HG03095 (cell line): Measurements from ENCODE around the gene PID1.

Source experiments
- ATAC-seq: cut with Tn5 transposase; IDR thresholded peaks from one replicate; pipeline ENCODE4 v1.9.1; 2021; ENCODE audit warnings: moderate library complexity; ENCODE audit not compliant: unreplicated experiment

Gene PID1

DNA sequence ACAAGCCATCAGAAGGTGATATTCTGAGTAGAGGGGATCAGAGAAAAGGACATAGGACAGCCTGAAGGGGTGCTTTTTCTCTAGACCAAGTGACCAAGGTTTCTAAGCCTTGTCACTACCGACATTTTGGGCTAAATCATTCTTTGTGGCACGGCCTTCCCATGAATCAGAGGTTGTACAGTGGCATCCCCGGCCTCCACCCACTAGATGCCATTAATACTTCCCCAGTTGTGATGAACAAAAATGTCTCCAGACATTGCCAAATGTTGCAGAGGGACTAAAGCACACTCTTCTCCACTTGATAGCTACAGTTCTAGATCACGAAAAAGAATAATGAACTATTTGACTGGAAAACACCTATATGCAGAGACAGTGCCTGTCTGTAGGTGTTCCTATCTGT lies 143.6 kb downstream of the PID1 start:
- ATAC-seq: no peak

DNA sequence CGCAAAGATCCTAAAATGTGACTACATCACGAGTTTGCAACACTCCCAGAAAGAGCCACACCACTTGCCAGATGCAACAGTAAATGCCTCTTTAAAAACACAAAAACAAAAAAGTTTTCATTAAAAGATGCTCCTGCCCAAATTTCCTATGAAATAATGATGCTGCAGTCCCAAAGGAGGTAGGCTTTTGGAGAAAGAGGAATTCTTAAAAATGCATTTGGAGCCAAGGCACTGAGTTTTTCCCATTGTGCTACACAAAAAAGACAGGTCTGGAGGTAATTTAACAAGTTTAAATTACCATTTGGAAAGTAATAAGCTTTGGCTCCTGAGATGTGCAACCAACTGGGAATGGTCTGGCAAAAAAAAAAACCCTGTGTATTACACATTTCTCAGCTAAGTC lies 145.0 kb downstream of the PID1 start:
- no peak for ATAC-seq

DNA sequence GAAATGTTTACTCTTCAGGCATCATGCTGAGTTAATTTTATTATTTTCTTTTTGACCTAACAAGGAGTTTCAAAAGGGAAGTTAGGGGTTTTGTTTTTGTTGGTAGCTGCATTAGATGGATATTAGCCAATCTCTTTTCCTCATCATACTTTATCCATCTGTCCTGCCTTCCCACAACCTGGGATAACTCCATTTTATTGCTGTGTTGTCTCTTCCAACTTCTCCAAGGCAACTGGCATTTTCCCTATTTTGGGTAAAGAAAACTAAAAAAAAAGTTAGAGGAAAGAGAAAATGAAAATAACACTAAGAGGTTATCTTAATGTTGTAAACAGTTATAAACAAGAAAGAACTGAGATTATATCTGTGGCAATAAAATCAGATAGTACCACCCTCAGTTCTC lies 147.0 kb downstream of the PID1 start:
- ATAC-seq: no peak

DNA sequence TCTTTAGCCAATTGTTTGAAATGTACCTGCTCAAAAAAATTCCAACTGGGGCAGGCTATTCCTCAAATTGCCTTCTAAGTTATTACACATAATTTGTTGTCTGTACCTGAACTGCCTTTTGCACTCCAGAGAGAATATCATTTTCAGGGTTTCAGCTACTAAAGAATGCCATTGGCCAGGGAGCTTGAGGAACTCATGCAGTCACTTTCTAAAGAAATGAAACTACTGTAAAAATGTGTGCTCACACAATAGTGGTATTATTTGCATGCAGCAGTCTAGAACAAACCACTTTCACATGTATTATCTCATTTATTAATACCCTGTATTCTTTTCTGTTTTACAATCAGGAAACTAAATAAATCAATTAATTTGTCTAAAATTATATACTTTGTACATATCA lies 152.2 kb downstream of the PID1 start:
- peak; percentile 84 for ATAC-seq

DNA sequence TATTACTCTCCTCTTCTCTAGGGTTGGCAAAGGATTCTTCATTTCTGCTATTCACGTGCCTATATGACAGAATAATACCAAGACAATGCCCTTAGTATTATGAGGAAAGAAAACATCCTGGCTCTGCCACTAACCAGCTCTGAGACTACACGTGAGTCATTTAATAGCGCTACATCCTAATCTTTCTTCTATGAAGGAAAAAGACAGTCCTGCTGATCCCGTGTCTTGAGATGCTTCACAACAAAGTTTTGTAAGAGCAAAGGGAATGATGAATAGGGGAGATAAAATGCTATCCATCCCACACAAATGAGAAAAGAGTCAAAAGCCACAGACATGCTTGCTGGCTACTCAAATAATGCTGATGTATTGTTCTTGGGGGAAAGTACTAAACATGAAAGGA lies 152.8 kb downstream of the PID1 start:
- ATAC-seq: no peak

DNA sequence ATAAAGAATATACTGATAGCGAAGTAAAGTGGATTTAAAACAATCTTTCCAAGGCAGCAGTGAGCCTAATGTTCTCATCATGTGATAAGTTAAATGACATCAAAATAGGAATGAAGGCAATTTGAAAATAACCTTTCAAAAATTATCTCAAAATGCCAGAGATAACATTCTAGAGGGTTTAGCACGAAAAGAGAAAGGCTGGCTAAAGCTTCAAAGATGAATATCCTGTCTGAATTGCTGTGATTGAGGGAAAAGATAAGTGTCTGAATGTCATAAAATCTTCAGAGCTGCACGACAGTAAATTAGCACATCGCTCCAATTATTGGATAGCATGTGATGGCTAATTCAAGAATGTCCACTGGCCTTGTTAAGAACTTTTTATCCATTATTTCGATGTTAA lies 159.3 kb downstream of the PID1 start:
- no peak for ATAC-seq

DNA sequence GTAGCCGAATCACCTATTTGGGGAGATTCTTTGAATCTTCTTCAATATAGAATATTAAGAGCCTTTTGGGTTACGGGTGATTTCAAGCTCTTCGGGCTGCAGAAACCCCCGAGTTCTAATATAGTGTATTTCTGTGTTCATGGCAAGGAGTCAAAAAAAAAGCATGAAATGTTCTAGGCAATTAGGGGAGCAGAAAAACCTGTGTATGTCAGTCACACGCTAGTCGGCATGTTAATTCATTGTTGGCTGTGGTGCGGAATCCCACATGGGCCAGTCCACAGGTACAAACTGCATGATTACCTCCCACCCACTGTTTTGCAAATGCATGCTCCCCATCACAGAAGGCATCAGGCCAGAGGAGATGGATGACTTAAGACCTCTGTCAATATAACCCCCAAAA lies 161.9 kb downstream of the PID1 start:
- ATAC-seq: no peak

DNA sequence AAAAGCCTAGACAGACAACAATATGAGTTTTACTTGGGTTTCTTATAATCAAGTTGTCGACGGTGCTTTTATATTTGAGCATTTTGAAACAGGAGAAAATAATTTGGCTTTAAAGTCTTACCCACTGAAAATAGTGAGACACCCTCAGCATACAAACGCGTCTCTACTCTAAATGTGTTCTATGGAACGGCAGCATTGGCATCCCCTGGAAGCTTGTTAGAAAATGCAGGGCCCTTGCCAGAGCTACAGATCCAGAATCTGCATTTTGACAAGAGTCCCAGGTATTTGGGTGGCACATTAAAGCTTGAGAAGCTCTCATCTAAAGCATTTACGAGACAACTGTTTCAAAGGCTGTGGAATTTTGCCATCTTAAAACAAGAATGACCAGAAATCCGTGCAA lies 163.5 kb downstream of the PID1 start:
- ATAC-seq: no peak

DNA sequence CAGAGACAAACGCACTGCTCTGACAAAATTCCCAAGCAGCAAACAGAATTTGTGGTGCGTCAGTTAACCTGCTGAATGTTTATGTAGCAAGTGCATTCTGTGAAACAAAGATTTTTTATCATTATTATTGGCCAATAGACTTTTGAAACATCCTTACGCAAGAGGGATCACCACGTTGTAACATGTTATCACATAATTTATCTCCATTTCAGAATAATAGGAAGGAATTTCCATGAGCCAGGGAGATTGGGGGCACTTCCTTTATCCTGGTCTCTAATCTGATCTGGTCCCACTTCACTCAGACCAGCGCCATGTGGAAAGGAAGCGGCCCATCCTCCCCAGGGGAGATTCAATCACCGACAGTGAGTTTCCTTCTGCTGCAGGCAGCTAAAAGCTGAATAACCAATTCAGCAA lies 166.1 kb downstream of the PID1 start:
- no peak for ATAC-seq

DNA sequence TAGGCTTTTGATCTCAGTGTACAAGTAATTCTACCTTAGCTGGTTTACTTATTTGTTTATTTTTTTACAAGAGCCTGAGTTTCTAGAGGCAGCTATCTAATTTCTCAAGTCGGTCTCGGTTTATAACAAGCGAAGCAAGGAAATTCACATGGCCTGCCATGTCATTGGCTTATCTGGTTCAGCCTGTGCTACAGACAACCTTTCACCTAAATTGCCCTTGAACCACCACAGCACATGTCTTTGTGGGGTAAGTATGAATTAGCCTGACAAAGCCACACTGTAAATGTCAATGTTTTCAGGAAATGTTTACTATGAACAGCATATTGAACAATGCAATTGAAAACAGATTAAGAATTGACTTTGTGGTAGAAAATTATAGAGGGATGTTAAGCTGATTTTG lies 167.1 kb downstream of the PID1 start:
- no peak for ATAC-seq

DNA sequence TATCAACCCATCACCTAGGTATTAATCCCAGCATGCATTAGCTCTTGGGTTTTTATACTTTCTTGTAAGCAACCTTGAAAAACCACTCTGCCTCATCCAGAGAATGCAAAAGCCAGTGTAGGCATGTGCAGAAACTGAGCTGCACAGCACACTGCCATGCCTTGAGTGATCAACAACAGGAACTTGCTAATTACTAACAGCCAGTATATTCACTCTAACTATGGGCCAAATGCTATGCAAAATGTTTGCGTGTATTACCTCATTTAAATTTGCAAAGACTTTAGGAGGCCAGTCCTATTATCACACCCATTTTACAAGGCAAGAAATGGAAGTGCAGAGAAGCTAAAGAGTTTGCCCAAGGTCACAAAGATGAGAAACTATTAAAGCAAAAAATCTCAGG lies 169.8 kb downstream of the PID1 start:
- ATAC-seq: no peak

DNA sequence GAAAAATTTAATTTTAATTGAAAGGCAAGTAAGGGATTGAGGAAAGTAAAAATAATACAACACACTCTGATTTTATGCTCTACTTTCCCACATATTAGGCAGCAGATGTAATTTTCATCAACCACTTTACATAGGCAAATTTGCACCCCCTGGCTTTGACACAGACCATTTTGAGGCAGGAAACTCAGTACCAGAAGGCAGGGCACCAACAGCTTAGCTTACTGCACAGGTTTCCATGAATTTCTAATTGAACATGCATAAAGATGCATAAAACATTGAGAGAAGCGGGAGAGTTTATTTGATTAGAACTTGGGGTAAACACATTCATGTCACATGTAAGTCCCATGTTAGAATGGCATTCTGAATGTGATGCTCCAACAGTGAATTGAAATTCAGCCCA lies 171.9 kb downstream of the PID1 start:
- no peak for ATAC-seq

DNA sequence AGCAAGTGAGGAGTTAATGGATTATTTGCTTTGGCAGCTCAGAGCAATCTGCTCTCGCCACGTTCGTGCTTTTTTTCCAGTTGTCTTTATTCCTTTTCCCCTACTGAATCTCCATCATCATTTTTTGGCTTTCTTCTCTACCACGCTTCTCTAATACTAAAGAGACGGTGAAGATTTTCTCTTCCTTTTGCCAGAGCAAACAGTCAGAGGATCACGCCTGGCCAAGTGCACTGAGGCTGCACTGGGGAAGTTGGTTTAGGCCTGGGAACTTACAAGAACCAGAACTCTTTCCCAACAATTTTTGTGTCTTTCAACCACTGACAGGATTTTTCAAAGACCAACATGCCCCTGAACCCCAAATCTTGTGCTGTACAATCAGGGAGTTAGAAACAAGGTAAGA lies 172.3 kb downstream of the PID1 start:
- no peak for ATAC-seq

DNA sequence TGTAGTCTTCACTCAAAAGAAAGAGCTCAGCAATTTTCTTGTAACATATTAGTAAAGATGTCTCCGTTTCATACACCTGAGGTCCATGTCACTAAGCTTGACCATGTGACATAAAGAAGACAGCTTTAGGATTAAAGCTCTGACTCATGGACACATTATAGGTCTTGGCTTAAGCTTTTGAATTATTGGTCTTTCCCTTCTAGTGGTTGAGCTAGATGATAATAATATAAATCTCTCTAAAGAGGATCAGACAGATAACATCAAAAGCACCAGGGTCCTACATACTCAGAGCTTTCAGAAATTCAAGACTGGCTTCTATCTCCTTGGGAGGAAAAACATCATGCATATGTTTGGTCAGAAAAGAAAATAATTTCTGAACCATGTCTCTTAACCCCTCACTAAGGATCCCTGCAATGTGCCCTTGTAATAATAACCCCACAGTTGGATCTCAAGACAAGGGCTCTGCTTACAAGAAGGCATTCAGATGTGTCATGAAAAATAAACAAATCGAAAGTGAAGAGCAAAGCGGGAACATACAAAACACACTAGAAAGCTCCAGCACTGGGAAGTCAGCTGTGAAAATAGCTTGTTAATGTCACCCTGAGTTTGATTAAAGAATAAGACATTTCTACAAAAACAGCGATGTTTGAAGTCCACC lies 174.5 kb downstream of the PID1 start:
- ATAC-seq: no peak

DNA sequence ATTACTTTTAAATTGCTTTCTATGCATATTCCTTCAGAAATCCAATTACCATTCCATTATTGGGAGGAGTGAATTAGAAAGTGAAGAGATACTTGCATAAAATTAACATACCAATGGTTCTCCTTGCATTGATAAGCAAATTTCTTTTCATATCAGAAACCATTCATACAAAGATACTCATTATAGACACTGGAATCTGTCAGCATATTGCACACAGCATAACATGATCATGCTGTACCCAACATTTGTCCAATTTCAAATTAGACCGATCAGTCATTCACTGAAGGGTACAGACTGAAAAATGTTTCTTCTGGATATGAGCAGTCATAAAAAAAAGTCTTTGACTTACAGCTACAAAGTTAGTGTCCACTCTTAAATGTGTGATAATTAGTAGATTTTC lies 175.6 kb downstream of the PID1 start:
- no peak for ATAC-seq

DNA sequence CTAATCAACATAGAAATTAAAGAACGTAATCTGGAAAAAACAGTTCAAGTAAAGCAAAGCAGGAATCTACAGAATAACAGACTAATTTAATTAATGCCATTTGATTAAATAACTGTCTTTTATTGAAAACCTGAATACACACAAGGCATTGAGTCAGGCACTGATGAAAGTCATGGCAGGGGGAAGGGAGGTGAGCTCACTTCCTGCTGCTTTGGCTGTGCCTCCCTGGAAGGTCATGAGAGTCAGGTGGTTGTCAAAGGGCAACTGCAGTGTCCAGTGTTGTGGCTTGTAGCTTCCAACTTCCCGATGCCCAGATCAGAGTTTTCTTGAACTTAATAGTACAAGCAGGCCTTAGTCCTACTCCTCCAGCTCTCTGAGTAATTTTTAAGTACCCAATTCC lies 180.9 kb downstream of the PID1 start:
- ATAC-seq: no peak

DNA sequence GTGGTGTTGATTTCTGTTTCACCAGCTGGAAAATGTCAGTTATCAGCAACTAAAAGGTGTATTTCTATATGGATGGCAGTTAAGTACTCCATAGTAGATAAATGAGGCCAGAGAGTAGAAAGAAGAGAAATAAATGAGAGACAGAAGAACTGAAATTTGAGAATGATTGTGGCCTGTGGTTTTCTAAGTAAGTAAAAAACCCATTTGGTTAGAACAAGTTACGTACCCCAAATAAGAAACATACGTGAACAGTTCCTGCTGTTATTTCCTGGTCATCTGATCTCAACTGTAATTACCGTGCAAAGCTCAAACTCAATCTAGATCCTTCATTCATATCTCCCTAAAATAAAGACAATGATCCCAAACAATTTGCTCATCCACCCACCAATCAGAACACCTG lies 181.3 kb downstream of the PID1 start:
- no peak for ATAC-seq

DNA sequence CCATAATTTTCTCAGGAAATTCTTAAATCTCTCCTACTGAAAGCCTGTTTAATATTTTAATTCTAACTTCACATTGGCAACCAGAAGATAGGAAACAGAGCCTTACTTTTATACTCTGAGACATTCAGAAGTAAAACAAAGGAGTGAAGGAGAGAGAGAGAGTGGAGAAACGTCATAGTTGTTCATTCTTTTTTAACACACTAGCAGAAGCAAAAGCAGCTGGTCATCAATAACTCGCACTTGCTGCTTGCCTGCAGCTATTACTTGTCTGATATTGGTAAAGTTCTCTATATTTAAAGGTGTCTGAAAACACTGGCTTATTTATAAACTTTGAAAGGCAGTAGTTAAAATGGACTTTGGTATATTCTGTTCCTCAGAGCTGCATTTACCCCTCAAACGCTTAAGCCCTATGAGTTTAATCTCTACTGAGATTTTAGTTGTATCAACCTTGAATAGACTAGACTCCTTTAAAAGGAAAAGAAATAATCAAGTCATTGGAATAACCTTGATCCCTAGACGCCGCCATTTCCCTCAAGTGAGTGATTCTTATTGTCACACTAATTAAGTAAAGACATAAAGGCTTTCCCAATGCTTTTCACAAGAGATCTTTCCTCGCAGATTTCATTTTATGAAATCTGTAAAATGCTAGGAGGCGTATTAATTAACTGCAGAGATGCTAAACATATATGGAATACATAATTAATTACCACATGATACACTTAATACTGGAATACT lies 182.0 kb downstream of the PID1 start:
- ATAC-seq: no peak

DNA sequence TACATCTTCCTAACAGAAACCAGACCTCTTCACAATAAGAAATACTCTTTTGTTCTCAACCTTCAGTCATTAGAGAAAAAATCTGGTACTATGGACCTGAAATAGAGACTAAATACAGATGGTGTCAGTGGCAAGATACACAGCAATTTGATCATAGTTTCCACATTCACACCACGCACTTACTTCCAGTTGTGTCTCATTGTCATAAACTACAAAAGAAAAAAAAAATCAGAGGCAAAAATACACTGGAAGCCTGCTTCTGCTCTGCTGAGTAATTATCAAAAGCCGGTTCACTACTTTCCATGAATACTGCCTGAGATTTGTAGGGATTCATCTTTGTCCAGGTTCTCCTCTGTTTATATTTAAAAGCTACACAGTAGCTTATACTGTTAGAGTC lies 182.6 kb downstream of the PID1 start:
- no peak for ATAC-seq

DNA sequence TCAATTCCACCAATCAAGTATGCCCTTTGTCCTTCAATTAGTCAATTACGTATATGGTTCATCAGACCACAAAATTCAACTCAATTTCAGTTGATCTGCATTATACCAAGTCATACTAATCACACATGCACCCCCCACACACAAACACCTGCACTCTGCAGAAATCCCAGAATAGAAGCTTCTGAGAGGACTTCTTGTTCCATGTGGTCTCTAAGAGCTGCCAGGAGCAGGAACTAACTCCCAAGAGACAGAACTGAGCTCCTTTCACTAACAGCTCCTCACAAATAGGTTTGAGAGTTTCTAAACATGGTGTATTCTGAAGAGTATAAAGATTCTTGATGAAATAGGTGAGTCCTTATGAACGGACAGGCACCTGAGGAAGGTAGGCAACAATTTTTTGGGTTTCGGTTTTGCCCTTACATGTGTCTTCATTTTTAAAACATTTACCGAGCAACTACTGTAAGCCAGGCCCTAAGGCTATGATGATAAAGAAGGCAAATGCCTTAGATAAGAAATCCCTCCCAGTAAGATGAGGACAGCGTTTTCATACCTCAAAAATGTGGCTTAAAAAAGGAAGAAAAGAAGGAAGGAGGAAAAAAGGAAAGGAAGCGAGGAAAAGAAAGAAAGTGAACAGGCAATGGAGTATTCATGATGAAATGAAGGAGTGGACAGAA lies 183.1 kb downstream of the PID1 start:
- no peak for ATAC-seq

DNA sequence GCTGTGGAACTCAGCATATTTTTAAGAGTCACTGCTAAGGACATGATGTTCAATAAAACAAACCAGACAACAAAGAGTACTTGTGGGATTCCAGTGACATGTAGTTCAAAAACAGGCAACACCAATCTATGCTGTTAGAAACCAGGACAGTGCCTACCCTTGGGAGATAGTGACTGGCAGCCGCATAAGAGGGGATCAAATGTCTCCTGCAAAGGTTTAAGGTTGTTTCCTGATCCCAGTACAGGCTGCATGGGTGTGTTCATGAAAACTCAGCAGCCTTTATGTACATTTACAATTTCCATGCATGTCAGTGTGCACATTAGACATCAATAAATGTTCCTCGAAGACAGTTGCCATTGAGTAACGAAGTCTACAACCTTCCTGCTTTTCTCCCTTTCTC lies 183.8 kb downstream of the PID1 start:
- ATAC-seq: no peak

DNA sequence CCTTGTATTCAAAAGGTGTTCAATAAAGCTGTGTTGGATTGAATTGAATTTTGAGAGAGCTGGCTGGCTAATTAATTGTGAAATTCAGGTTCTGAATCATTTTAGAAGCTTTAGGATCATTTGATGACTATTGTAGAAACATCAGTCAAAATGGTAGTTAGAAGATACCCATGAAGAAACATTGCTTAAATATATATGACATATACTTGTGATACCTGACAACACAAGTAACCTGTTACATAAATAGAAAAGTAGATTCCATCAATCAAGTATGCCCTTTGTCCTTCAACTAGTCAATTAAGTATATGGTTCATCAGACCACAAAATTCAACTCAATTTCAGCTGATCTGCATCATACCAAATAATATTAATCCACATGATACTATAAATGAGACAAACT lies 185.6 kb downstream of the PID1 start:
- no peak for ATAC-seq
